ENCODE data around the gene DYRK3.

- TF ChIP-seq CTCF (IDR thresholded peaks at IDR 0.05; ENCODE audit: low read depth, low read length) (no peak), POLR2A (IDR thresholded peaks at IDR 0.05; ENCODE audit: extremely low read depth, insufficient read length) (no peak)
- TF ChIP-seq, protein P1, sequence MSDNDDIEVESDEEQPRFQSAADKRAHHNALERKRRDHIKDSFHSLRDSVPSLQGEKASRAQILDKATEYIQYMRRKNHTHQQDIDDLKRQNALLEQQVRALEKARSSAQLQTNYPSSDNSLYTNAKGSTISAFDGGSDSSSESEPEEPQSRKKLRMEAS (IDR thresholded peaks at IDR 0.05; ENCODE audit: low read depth, low read length): no peak
These were observed 48.7 kb downstream of the DYRK3 start for GRCh38 chr1:206684003-206684402.

All from NB4 (cell line).